ENCODE measurements around the gene LRRC18.

LRRC18 gene

DNA sequence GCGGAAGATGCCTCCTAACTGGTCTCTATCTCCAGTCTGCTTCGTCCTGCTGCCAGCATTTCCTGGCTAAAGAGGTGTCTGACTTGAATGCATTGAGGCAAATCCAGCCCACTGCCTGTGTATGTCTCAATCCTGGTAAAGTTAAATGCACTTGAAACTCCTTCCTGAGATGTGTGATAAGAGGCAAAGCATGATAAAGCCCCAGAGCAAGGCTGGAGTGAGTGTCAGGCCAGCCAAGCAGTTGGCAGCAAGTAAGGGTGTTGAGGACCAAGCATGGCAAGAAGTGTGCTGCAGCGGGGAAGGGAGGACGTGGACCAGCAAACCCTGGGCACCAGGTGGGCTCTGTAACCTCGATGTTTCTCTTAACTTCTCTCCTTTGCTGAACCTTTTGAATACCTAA, 29.1 kb downstream of the LRRC18 start:
- no peak for DNase-seq (ENCODE audit: low read depth in 2 of 2)

DNA sequence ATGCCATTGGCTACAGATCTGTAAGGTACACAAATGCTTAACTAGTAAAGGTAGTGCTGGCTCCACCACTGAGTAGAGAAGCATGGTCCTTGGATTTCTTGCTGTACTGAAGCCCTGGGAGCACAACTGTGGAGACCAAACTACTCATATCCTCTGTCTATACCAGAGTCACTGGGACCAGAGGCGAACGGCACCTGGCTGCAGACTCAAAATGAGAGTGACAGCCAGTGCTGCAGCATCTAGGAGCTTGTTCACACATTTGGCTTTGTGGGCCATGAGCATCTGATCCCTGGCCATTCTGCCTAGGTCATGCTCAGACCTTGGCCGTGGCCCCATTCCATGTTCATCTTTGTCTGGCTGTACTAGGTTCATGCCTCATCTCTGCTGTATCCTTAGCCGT, 31.9 kb downstream of the LRRC18 start:
- no peak for DNase-seq (ENCODE audit: low read depth in 2 of 2)

DNA sequence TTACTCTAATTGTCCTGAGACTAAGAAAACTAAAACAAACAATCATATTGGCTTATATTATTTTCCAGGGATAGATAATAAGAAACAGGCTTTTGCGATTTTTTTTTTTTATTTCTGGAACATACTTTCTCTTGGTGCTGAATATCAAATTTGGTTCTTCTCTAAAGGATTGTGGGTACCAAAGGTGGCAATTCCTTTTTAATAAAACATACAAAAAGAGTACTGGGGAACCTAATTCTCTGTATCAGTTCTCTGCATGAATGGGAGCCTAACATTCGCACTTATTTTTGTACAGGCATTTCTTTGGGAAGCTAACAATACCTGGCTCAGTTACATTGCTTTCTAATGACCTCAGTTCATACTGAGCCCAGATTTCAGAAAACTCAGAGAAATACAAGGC, 32.8 kb downstream of the LRRC18 start:
- no peak for DNase-seq (ENCODE audit: low read depth in 2 of 2)

DNA sequence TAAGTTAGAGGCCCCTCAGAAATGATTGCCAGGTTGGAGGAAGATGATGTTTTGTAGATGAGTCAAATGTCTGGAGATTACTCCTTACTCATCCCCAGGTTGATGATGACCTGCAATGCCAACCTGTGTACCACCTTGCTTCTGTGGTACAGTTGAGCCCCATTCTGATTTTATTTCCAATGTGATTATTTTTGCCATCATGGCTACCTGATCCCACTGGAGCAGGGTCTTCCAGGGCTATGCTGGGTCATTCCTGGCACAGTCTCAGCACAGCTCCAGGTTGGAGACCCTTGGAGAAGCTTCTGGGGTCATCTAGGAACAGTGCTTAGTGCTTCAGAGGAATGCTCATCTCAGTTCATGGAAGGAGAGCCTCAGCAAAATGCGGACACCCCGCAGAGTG, 34.3 kb downstream of the LRRC18 start:
- DNase-seq (ENCODE audit: low read depth in 2 of 2): no peak

DNA sequence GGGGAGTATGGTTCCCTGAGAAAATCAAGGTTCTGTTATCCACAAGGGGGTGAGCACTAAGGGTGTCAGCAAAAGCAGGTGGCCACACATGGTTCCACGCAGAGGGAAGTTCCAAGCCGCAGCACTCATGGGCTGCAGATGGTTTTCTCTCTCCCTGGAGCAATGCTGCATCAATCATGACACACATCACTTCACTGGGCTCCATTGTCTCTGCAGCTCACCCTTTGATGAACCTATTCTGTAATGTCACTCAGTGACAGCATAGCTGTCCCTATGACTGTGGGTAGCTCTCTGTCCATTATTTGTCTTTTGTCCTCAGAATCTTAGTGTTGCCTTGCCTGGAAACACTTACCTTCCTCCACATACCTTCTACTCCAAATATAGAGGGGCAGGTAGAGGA, 34.8 kb downstream of the LRRC18 start:
- DNase-seq (ENCODE audit: low read depth in 2 of 2): no peak

DNA sequence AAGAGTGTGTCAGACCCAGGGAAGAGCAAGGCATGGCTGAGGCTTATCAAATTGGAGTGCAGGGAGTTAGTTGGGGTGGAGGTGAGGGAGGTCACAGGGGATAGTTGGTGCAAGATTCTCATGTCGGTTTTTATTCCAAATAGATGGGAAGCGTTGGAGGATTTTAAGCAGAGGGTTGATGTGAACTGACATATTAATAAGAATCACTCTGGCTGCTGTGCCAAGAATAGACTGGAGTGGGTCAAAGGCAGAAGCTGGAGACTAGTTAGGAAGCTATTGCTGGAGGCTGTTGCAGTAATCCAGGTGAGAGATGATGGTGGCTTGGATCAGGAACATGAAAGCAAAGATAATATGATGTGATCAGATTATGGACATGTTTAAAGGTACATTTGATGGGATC, 36.5 kb downstream of the LRRC18 start:
- DNase-seq (ENCODE audit: low read depth in 2 of 2): no peak

DNA sequence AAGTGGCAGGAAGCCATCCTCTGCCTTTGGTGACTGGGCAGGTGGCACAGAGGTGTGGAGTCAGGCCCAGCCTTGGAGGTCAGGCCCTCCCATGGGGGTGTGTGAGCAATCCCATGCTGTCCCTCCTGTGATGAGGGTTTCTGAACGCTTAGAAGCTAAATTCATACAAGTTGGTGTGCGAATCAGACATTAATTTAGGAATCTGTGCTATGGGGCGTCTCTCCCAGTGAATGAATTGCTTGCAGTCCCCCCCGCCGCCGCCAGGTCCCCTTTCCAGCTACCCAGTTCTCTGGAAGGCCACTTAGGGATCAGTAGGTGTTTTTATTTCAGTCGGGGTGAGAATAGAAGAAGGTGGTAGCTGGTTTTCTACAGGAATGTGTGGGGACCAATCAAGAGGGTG, 37.5 kb downstream of the LRRC18 start:
- DNase-seq (ENCODE audit: low read depth in 2 of 2): no peak

DNA sequence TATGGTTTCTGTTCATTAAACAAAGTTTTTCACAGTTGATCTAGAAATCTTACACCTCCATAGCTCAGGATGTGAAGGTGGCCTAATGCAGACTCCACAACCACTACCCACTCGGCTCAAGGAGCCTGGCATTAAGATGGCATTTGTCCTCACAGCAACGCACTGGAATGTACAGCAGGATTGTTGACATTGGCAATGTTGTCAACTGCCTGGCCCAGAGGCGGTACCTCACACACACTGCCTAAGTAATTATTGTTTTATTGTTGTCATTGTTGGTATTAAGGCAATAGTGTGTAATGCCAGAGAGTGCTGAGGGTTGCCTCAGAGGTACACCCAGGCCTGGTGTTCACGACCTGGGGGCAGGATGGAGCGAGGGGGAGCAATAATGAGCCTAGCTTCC, 38.3 kb downstream of the LRRC18 start:
- no peak for DNase-seq (ENCODE audit: low read depth in 2 of 2)

DNA sequence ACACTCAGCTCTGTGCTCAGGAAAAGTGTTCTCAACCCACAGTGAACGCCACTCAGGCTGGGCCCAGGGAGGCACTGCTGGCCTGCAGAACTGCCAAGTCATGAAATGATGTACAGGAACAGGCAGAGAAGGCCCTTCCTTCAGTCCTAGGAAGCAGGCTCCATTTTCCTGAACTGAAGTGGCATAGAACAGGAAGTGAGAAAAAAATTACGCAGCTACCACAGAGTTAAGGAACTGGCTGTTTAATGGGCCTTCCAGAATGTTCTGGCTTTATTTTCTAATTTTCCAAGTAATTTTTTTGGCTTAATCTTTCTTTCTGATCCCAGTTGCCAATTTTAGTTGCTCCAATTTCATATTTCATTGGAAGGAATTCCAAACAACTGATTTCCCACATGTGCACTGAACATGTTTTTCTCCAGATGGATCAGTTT, 39.3 kb downstream of the LRRC18 start:
- DNase-seq (ENCODE audit: low read depth in 2 of 2): no peak

DNA sequence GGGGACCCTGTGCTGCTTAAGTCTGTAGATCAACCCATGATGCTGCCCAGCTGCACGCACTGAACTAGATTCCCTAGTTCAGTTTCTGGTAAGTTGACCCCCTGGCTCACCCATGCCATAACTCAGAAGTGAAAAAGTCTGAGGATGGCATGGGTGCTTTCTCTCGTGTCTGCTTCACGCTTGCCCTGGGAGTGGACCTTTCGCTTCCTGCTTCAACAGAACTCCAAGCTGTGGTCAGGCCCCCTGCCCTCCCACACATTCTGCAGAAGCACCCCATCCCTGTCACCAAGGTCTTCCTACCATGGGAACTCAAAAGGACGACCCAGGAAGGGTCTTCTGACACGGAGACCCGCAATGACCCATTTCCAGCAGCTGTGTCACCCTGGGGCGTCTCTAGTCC, 39.9 kb downstream of the LRRC18 start:
- DNase-seq (ENCODE audit: low read depth in 2 of 2): no peak

DNA sequence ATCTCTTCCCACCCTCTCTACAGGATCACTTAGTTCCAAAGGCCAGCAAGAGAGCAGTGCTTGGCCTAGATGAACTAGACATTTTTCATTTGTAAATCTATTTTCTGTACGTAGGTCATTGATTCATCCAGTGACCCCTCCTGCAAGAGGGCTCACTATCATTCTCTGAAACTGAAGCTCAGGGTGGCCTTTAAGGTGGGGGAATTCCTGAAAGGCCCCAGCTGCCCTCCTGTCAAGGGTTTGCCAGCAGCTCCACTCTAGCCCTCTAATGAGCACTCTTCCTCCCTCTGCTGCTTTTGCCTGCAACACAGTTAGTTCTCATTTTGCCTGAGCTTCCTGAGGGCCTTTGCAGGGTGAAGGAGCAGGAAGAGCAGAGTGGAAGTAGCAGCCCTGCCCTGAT, 41.2 kb downstream of the LRRC18 start:
- DNase-seq (ENCODE audit: low read depth in 2 of 2): no peak

DNA sequence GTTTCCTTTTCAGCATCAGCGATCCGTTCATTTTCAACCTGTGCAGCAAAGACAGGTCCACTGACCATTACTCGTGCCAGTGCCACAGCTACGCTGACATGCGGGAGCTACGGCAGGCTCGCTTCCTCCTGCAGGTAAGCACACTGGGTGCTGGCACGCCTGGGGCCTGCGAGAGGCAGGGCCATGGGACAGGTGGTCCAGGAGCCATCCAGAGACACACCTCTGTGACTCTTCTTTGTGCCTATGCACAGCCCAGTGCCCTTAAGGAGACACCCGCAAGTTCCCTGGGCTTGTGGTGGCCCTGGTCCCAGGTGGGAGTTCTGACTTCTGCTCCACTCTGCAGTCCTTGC, 42.2 kb downstream of the LRRC18 start:
- DNase-seq (ENCODE audit: low read depth in 2 of 2): no peak

DNA sequence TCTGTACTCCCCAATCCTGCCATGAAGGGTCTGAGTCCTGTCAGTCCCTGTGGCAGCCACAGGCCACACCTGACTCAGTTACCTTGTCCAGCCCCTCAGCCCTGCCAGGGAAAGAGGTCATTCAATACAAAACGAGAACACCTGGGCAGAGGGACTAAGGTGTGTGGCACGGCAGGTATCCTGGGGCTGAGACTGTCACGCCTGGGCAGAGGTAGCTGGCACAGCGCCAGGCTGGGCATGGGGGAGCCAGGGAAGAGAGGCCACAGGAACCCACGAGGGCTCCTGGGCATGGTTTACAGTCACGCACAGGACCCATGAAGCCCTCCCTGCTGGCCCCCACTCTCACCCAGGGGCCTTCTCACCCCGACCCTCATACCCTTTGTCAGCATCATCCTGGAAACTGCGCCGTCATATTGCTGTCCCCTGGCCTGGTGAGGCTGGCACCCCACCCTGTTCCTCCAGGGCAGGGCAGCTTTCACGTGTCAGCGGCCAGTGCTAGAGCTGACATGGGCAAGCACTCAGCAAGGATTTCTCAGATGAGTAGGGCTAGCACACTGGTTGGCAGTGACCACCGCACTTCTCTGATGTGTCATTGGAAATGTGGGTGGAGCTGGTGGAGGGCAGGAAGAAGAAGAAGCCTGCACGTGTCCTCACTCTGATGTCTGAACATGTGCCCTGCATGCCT, 42.7 kb downstream of the LRRC18 start:
- no peak for DNase-seq (ENCODE audit: low read depth in 2 of 2)

DNA sequence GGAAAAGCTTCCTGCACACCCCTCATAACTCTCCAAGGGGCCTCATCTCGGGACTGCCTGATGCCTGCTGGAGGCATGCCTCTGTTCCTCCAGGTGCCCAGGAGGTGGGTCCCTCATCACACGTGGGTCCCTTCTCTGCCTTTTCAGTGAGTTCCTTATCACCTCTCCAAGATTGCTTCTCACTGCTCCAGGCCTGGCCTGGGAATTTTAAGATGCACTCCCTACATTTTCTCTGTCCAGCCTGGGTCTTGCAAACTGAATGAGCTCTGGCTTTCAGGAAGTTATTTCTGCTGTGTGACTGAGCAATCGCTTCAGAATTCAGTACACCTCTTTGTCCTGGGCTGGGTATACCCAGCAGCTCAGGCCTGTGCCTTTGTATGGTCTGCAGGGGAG, 43.8 kb downstream of the LRRC18 start:
- DNase-seq (ENCODE audit: low read depth in 2 of 2): no peak

DNA sequence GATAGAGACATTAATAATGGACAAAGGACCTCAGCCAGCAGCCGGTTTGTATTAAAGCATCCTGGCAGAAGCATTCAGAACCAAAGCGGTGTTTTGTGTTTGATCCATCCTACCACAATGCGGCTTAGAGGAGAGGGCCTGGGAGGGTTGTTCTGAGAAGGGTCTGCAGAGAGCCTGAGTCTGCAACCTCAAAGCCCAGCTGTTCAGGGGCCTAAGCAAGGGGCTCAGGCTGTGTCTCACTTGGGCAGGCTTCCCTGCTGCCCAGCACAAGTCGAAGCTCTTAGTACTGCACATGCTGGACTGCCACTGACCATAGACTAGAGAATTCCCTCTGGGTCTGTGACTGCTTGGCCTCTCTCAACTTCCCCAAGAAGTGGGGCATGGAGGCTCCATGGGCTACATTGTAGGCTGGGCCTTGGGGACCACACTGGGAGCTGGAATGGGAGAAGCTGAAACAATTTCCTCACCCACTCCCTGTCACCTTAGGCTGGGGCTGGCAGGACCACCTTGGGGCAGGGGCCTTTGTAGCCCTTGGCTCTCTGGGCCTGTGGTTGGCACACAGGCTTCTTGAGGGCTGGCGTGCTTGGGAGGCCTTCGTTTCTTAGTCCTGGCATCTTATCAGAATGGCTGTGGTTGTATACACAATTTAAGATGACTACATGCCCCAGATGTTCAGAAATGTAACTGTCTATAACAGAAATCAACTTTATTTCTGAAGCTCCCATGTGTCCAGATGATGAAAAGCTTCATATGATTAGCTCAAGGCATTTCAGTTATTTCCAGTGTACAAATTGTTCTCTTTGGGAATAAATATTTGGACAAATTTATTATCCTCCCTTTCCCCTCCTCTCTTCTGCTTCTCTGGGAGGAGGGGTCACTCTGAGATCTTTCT, 44.5 kb downstream of the LRRC18 start:
- no peak for DNase-seq (ENCODE audit: low read depth in 2 of 2)

DNA sequence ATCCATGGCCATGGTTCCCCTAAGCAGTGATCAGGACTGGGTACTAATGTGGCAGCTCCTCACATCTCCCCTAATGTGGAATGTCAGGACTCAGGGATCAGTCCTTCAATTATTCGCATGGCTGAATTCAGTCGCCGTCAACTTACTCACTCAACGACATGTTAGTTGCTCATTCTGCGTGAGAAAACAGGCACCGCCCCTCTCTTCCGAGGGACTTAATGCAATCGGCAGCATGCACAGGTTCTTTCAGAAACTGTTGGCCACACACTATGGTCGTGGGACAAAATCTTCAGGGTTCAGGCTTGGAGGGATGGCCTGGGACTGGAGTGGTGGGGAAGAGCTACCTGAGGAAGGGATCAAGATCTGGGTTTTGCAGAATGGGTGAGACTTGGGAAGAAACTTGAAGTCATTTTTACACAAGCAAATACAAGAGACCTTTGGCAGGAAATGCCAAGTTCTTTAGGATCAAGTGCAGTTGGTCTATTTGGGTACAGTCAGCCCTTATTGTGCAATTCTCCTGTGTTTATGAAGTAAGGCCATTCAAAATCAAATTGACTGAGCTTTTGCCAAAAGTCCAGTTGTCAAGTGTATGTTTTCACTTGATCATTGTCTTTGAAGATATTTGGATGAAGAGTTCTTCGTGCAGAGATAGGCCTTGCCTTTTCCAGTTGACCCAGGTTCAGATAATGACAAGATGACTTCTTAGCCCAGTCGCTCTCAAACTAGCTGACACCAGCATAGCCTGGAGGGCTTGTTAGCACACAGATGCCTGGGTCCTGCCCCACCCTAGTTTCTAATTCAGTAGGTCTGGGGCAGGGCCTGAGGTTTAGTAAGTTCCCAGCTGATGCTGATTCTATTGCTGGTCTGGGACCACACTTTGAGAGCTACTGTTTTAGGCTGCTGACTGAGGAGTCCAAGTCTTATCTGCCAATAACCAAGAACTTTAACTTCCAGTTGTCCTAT, 48.5 kb downstream of the LRRC18 start:
- DNase-seq (ENCODE audit: low read depth in 2 of 2): no peak

DNA sequence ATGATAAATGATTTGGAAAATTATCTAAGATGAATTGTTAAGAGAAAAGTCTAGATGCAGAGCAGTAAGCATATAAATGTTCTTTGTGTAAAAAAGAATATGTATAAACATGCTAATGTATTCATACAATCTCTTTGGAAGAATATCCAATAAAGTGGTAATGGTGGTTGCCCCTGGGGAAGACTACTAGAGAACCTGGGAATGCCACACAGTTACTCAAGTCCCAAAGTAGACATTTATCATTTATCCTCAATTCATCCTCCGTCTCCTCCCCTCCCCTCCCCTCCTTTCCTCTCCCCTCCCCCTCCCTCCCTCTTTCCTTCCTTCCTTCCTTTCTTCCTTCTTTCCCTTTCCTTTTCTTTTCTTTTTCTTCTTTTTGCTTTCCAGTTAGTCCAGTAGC, 51.7 kb downstream of the LRRC18 start:
- DNase-seq (ENCODE audit: low read depth in 2 of 2): no peak

DNA sequence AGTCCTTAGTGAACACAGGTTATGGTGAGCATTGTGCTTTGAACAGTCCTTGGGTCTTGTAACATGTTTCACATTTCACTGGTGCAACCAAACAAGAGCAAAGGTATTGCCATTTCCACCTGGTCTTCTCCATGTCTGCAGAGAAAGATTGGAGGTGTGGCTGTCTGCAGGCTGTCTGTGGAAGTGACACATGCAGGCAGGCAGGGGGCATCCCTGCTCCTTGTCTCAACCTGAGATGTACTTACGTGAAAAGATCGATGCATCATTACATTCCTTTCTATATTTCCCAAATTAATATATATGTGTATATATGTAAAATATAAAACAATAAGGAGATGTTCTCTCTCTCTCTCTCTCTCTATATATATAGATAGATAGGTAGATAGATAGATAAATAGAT, 54.3 kb downstream of the LRRC18 start:
- no peak for DNase-seq (ENCODE audit: low read depth in 2 of 2)

DNA sequence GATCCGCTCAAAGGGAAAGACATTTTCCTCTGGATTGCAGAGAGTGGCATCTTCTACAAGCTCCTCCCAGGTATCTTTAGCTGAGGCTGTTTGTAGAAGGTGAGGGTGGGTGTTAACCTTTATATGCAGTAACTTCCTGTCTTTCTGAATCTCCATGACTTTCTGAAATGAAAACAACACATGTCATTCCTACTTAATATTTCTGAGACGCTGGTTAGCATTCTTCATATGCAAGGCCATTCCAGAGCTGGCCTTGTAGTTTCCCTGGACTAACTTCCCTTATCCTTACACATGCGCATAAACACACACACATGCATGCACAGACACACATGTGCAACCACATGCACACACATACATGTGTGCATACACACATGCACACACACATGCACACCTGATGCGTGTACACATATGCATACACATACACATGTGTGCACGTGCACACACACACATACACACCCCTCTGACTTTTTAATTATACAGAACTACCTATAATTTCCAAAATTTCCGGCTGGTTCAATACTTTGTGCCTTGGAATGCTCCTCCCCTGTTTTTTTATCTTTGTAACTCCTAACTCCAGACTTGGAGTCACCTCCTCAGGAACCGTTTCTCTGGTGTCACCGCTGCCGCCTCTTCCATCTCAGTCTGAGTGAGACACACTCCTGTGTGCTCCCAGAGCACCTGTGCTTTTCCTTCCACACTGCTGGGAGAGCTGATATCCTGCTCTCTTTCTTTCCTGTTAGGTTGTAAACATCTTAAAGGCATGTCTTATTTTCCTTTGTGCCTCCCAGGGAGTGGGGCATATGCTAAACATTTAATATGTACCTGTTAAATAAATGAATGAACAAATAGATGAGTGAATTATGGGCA, 55.2 kb downstream of the LRRC18 start:
- no peak for DNase-seq (ENCODE audit: low read depth in 2 of 2)

DNA sequence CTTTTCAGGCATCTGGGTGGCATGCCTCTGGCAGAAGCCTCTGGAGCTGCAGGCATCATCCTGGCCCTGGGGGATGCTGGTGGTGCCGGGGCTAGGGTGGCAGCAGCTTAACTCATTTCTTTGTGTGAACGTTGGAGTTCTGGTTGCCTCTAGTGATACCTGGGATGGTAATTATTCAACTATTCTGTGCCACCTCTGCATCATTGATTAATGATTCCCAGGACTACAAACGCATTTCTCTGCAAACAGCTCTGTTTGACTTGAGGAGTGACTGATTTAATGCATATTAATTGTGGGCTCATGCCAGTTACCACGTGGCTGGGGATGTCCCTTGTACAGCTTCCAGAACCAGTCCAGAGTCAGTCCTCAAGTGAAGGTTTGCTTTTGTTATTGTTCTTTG, 55.9 kb downstream of the LRRC18 start:
- DNase-seq (ENCODE audit: low read depth in 2 of 2): no peak

DNA sequence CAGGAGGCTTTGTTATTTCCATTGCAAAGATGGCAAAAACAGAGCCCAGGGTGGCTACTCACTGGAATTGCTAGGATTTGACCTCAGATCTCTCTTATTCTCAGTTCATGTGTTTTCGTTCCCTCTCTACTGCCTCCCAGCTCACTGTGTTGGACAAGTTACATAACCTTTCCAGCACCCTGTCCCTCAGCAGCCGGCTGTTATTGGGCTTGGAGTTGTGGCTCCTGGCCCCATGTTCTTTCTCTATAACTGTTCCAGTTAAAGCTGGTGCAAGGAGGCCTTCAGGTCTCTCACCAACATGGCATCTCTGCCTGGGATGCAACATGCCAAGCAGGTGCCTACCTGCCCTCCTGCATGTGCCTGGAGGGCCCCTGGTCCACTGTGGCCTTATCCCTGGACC, 56.8 kb downstream of the LRRC18 start:
- DNase-seq (ENCODE audit: low read depth in 2 of 2): no peak

Data from activated CD4-positive, alpha-beta T cell treated with anti-CD3 and anti-CD28 coated beads for 24 hours (primary cell).